Calu3 (cell line): ENCODE results near the gene MB21D2. TPM values are rescaled to one million over a fixed set of nuclear protein-coding genes. Genes with fewer than 3 reads are reported as not detected.

Experiments
- BruUV-seq: library from RNA; stranded (reverse); fragments of 400-500 nt; replicated peaks from 2 replicates; lab custom pipeline; 2021; lab: Mats Ljungman, UMichigan
- CTCF ChIA-PET: fragments of 300-600 bp; sonication (Branson Sonifier 250); formaldehyde crosslinking; loops from one replicate; lab custom pipeline; 2022; ENCODE audit warnings: antibody characterized with exemption; lab: Charles Lee
- DNase-seq: peaks from one replicate; pipeline ENCODE4 v3.0.0; 2022
- H3K27ac Mint-ChIP-seq: one replicate; pipeline ENCODE4 v1.8.0; 2022; ENCODE audit warnings: mixed read lengths; ENCODE audit not compliant: unreplicated experiment
- H3K27me3 Mint-ChIP-seq: one replicate; pipeline ENCODE4 v1.8.0; 2022; ENCODE audit warnings: mixed read lengths; ENCODE audit not compliant: unreplicated experiment
- H3K36me3 Mint-ChIP-seq: one replicate; pipeline ENCODE4 v1.8.0; 2022; ENCODE audit warnings: mild to moderate bottlenecking, moderate library complexity, mixed read lengths; ENCODE audit not compliant: insufficient read depth, unreplicated experiment
- H3K4me1 Mint-ChIP-seq: one replicate; pipeline ENCODE4 v1.8.0; 2022; ENCODE audit warnings: mild to moderate bottlenecking, low read depth, mixed read lengths; ENCODE audit not compliant: unreplicated experiment
- H3K4me3 Mint-ChIP-seq: one replicate; pipeline ENCODE4 v1.8.0; 2022; ENCODE audit warnings: mild to moderate bottlenecking, low read depth, moderate library complexity, mixed read lengths; ENCODE audit not compliant: unreplicated experiment
- H3K9me3 Mint-ChIP-seq: one replicate; pipeline ENCODE4 v1.8.0; 2022; ENCODE audit warnings: low read depth, mixed read lengths; ENCODE audit not compliant: unreplicated experiment
- intact Hi-C: fragments of 100-400 bp; cut with micrococcal nuclease; formaldehyde crosslinking; loops from one replicate; pipeline ENCODE4 v1.10.0; 2022; ENCODE audit not compliant: unreplicated experiment
- total RNA-seq: library from RNA; stranded (reverse); gene quantifications from 2 replicates; pipeline ENCODE4 v1.2.3, GENCODE V29; 2022
- TF ChIP-seq, protein P1 (sequence below): fragments of 200-600 bp; IDR thresholded peaks from one replicate; pipeline ENCODE4 v1.8.0; 2022; ENCODE audit warnings: antibody characterized with exemption; ENCODE audit not compliant: unreplicated experiment

MB21D2 gene
- total RNA-seq, 1 experiment from 2014 or later = 11.9 TPM

DNA sequence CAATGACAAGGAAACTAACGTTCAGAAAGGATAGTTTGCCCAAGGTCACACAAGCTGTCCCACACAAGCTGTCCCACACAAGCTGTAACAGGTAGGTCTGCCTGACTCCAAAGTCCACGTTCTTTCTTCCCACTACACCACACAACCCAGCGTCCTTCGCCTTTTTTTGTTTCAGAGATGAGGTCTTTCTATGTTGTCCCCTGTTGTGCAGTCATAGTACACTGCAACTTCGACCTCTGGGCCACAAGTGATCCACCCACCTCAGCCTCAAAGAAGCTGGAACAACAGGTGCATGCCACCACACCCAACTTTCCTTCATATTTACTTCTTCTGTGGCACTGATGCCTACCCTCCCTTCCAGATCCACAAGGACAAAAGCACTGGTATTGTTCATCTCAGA lies 21.4 kb downstream of the MB21D2 start:
- Mint-ChIP-seq H3K4me3 (peak overlapping the region; percentile 38), H3K4me1 (peaks cover 87% of the 10 kb centered on the region), H3K36me3 (peaks cover 38% of the 10 kb centered on the region), H3K27ac (peak overlapping the region; percentile 88), H3K9me3 (no peaks in the 10 kb centered on the region), H3K27me3 (no peaks in the 10 kb centered on the region)
- intact Hi-C loops = no loop called here
- no peak for DNase-seq
- no TSS peak for BruUV-seq
- TF ChIP-seq, protein P1, sequence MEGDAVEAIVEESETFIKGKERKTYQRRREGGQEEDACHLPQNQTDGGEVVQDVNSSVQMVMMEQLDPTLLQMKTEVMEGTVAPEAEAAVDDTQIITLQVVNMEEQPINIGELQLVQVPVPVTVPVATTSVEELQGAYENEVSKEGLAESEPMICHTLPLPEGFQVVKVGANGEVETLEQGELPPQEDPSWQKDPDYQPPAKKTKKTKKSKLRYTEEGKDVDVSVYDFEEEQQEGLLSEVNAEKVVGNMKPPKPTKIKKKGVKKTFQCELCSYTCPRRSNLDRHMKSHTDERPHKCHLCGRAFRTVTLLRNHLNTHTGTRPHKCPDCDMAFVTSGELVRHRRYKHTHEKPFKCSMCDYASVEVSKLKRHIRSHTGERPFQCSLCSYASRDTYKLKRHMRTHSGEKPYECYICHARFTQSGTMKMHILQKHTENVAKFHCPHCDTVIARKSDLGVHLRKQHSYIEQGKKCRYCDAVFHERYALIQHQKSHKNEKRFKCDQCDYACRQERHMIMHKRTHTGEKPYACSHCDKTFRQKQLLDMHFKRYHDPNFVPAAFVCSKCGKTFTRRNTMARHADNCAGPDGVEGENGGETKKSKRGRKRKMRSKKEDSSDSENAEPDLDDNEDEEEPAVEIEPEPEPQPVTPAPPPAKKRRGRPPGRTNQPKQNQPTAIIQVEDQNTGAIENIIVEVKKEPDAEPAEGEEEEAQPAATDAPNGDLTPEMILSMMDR = no peak
- CTCF ChIA-PET = interaction anchor here (1.3 to 2.1 kb wide), 3 partner anchors 17 to 22 kb away, joined by 4 to 10 read pairs (median 4); partner anchors contain the start of gene MB21D2

DNA sequence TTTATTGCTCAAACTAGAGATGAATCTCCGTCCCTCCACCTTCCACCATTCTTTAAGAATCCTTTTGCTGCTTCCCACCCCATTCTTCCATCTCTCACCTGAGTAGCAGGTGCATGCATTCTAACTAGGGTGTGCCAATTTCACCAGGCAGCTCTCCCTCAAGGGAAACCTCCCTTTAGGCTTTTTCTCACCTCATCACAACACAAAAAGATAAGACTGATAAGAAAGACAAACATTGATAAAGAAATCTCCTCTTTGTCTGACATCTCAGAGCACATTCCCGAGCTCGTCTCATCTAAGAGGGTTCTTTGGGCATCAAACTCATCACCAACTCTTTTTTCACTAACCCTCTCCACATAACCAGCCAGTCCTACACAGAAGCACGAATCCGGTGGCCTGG lies 23.0 kb downstream of the MB21D2 start:
- H3K36me3 Mint-ChIP-seq = peaks cover 38% of the 10 kb centered on the region
- H3K27ac Mint-ChIP-seq = peak overlapping the region; percentile 88
- DNase-seq = no peak
- H3K4me1 Mint-ChIP-seq = peaks cover 92% of the 10 kb centered on the region
- H3K9me3 Mint-ChIP-seq = no peaks in the 10 kb centered on the region
- no peaks in the 10 kb centered on the region for H3K27me3 Mint-ChIP-seq
- no peak overlapping the region for H3K4me3 Mint-ChIP-seq
- CTCF ChIA-PET = interaction anchor here (0.7 to 2.7 kb wide), 4 partner anchors 16 to 349 kb away, joined by 4 to 8 read pairs (median 8); partner anchors contain the start of gene MB21D2
- TF ChIP-seq, protein P1 = no peak
- no TSS peak for BruUV-seq
- intact Hi-C loops = no loop called here

DNA sequence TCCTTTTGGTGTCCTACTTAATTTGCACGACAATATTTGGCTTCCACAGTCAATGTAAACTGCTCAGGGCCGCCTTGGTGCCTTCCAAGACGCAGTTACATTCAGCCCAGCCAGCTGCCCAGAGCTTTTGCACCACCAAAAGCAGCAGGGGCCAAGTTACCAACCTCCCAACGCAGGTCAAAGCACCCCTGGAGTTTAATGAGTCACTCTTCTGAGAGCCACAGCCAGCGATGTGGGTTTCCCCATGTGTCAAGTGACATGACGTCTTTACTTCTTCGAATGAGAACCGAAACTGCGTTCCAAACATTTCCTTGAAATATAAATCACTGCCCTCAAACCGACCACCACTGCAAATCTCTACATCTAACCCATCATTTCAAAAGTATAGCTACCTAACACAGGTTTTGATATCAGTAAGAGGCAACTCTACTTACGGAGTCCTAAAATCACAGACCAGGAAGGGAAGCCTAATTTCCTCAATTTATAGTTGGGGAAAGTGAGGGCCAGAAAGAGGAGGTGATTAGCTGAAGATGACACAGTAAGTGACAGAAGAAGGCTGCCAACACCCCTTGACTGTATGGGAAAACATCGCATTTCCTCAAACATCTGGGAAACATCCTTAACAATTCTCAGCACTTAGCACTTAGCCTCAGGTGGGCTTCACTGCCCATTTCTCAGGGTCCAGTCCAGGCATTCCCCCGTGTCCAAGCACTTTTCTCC lies 24.5 kb downstream of the MB21D2 start:
- TF ChIP-seq, protein P1 = no peak
- Mint-ChIP-seq H3K9me3 (no peaks in the 10 kb centered on the region), H3K27ac (peak overlapping the region; percentile 88), H3K4me3 (peak overlapping the region; percentile 65), H3K4me1 (peaks cover 94% of the 10 kb centered on the region), H3K36me3 (peaks cover 48% of the 10 kb centered on the region), H3K27me3 (no peaks in the 10 kb centered on the region)
- TSS peak; percentile 98 for BruUV-seq
- CTCF ChIA-PET = interaction anchor here (0.7 to 2.7 kb wide), 6 partner anchors 10 to 31 kb away, joined by 3 to 8 read pairs (median 6); partner anchors contain the start of gene MB21D2
- intact Hi-C loops = no loop called here
- peak; percentile 91 for DNase-seq

DNA sequence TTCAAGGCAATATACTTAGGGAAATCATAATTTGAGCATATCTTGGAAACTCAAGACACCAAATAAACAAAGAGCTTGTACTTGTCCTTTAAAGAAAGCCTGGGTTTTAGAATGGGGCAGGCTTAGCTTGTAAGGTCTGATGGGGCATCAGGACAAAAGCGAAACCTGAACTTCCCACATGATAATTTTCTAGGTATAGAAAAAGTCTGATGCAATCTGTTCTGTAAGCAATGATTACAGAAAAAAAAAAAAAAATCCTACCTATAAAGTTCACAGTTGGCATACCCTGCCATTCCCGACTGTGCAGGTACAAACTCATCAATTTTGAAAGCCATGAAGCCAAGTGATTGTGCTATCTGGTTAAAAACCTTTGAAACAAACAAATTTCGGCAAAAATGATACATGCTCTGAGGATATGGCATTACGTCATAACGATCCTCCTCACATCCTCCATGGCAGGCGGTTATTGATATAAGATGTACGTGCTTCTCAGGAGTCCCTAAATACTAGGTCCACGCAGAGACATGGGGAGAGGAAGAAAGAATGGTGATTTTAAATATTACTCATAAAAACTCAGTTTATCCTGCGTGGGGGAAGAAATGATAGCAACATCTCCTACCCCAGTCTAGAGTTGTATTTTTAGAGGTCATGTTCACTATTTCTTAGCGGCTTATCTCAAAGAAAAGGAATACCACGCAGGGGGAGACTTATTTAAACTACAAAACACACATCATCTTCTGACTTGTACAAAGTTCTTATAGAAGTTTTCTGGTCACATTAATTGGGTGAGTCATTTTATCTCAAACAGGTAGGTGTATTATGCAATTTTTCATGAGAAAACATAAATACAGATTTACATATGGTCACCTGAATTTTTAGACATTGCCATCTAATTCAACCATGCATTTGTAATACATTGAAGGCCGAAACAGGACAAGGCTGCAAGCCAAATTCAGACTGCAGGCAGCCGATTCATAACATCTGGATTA lies 27.0 kb downstream of the MB21D2 start:
- no peak for DNase-seq
- H3K4me3 Mint-ChIP-seq = peak overlapping the region; percentile 28
- CTCF ChIA-PET = interaction anchor here (0.7 to 2.8 kb wide), 8 partner anchors 9 to 567 kb away, joined by 3 to 35 read pairs (median 3); partner anchors contain the start of gene MB21D2
- no peaks in the 10 kb centered on the region for H3K9me3 Mint-ChIP-seq
- intact Hi-C loops = no loop called here
- TF ChIP-seq, protein P1 = no peak
- H3K27me3 Mint-ChIP-seq = no peaks in the 10 kb centered on the region
- BruUV-seq = no TSS peak
- H3K27ac Mint-ChIP-seq = peak overlapping the region; percentile 88
- peaks cover 99% of the 10 kb centered on the region for H3K4me1 Mint-ChIP-seq
- peaks cover 54% of the 10 kb centered on the region for H3K36me3 Mint-ChIP-seq
